PFSK-1 (cell line): ENCODE data around the gene OR13F1. TPM values are rescaled to one million over a fixed set of nuclear protein-coding genes. Genes with fewer than 3 reads are reported as not detected.

Experiments
- FOXP2 ChIP-seq: optimal IDR thresholded peaks from 2 replicates; pipeline ENCODE3; 2011; ENCODE audit warnings: borderline replicate concordance, control low read depth, inconsistent platforms; ENCODE audit not compliant: insufficient read depth; ENCODE audit errors: extremely low read length, extremely low read depth
- POLR2AphosphoS5 ChIP-seq: IDR thresholded peaks from 2 replicates; pipeline ENCODE4 v1.6.1; 2012; ENCODE audit warnings: low read depth, mild to moderate bottlenecking, control low read depth, low read length, moderate library complexity
- SIN3A ChIP-seq: IDR thresholded peaks from 2 replicates; pipeline ENCODE4 v1.6.1; 2012; ENCODE audit warnings: mild to moderate bottlenecking, low read length, moderate library complexity, borderline replicate concordance; ENCODE audit not compliant: insufficient read depth
- TAF1 ChIP-seq: IDR thresholded peaks from 2 replicates; pipeline ENCODE4 v1.6.1; 2012; ENCODE audit warnings: low read length, control low read depth, borderline replicate concordance; ENCODE audit not compliant: insufficient read depth
- polyA plus RNA-seq: library from polyadenylated mRNA; unstranded; fragments of >200 nt; gene quantifications from one replicate; pipeline ENCODE4 v1.2.1, GENCODE V29; 2012; ENCODE audit warnings: low read depth, missing spikeins; ENCODE audit not compliant: insufficient read length
- TF ChIP-seq, protein P1 (sequence below), 2 experiments: IDR thresholded peaks; 2 replicates each; pipeline versions ENCODE4 v1.6.1 to v1.8.0; 2011 to 2012; ENCODE audit warnings: low read depth in 2 of 2, low read length in 2 of 2, control low read depth in 1 of 2, inconsistent platforms in 1 of 2, mild to moderate bottlenecking in 1 of 2, moderate library complexity in 1 of 2; ENCODE audit not compliant: insufficient read depth in 1 of 2

The OR13F1 gene, protein sequence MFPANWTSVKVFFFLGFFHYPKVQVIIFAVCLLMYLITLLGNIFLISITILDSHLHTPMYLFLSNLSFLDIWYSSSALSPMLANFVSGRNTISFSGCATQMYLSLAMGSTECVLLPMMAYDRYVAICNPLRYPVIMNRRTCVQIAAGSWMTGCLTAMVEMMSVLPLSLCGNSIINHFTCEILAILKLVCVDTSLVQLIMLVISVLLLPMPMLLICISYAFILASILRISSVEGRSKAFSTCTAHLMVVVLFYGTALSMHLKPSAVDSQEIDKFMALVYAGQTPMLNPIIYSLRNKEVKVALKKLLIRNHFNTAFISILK
- not detected for polyA plus RNA-seq

DNA sequence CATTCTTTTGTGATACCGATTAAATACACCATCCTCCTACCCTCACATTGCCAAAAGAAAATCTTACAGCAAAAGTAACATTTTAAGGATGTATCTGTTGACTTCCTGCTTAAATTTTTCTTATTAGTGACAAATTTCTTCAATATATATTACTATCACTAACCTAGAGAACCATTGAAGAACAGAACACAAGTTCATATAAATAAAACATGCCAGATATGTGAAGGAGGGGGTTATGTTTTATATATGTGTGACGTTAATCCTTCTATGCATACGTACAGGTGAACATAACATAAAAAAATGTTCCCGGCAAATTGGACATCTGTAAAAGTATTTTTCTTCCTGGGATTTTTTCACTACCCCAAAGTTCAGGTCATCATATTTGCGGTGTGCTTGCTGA lies at the start of gene OR13F1:
Gene OR13F1, plus strand, starts transcription at position 301 of the 400 bp plus-strand sequence. Its CDS starts 0 bp downstream, at position 301.
- TF ChIP-seq, protein P1, sequence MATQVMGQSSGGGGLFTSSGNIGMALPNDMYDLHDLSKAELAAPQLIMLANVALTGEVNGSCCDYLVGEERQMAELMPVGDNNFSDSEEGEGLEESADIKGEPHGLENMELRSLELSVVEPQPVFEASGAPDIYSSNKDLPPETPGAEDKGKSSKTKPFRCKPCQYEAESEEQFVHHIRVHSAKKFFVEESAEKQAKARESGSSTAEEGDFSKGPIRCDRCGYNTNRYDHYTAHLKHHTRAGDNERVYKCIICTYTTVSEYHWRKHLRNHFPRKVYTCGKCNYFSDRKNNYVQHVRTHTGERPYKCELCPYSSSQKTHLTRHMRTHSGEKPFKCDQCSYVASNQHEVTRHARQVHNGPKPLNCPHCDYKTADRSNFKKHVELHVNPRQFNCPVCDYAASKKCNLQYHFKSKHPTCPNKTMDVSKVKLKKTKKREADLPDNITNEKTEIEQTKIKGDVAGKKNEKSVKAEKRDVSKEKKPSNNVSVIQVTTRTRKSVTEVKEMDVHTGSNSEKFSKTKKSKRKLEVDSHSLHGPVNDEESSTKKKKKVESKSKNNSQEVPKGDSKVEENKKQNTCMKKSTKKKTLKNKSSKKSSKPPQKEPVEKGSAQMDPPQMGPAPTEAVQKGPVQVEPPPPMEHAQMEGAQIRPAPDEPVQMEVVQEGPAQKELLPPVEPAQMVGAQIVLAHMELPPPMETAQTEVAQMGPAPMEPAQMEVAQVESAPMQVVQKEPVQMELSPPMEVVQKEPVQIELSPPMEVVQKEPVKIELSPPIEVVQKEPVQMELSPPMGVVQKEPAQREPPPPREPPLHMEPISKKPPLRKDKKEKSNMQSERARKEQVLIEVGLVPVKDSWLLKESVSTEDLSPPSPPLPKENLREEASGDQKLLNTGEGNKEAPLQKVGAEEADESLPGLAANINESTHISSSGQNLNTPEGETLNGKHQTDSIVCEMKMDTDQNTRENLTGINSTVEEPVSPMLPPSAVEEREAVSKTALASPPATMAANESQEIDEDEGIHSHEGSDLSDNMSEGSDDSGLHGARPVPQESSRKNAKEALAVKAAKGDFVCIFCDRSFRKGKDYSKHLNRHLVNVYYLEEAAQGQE (IDR thresholded peaks at IDR 0.05; ENCODE audit: insufficient read depth in 1 of 2, low read depth in 2 of 2, low read length in 2 of 2) = no peak
- TF ChIP-seq SIN3A = no peak
- TF ChIP-seq FOXP2 = no peak
- TF ChIP-seq TAF1 = no peak
- no peak for TF ChIP-seq POLR2AphosphoS5

DNA sequence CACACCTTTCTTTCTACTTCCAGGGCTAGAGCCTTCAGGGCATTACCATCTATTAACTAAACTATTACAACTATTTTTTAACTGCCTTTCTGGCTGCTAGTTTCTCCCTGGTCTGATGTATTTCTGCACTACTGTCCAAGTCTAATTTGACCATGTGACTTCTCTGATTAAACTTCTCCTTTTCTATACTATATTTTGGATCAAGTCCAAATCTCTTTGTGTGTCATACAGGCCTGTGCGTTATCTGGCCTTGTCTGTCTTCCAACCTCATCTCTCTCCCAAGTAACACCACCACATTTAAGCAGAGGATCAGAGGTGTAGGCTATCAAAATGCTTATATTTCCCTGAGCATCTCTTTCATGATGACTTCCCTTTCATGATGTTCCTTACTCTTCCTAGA lies 47.2 kb upstream of the OR13F1 start:
- TF ChIP-seq FOXP2 (no peak), POLR2AphosphoS5 (no peak)
- TF ChIP-seq, protein P1 (IDR thresholded peaks at IDR 0.05; ENCODE audit: insufficient read depth in 1 of 2, low read depth in 2 of 2, low read length in 2 of 2) = no peak

DNA sequence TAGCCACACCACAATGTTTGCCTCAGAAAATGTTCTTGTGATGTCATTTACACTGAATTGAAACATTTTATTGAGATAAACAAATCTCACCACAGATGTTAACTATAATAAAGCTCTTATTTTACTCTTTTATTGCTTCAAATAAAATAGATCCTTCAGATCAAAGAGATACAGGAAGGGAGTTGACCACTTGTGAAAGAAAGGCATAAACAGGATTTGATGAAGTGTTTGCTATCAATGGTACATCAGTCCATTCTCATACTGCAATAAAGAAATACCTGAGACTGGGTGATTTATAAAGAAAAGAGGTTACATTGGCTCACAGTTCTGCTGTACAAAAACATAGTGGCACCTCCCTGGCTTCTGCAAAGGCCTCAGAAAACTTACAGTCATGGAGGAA lies 40.2 kb upstream of the OR13F1 start:
- TF ChIP-seq POLR2AphosphoS5 (no peak), FOXP2 (no peak)

DNA sequence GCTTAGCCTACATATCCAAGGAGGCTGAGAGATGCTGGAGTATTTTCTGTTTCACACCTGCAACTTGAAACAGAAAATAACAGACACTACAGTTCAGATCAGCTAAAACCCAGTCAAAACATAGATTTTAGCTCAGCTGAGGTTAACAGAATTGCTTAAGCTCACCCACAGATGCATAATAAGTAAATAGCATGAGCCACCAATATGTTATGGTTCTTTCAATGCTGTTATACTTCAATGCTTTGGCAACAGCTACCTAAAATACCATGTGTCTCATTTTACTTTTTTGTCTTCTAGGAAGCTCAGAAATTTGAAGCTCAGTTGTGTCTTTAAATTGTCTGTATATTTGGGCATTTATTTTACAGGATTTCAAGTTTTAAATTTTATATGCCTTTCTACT lies 35.8 kb upstream of the OR13F1 start:
- TF ChIP-seq TAF1 (no peak), FOXP2 (no peak), SIN3A (no peak)
- TF ChIP-seq, protein P1 (IDR thresholded peaks at IDR 0.05; ENCODE audit: insufficient read depth in 1 of 2, low read depth in 2 of 2, low read length in 2 of 2) = no peak

DNA sequence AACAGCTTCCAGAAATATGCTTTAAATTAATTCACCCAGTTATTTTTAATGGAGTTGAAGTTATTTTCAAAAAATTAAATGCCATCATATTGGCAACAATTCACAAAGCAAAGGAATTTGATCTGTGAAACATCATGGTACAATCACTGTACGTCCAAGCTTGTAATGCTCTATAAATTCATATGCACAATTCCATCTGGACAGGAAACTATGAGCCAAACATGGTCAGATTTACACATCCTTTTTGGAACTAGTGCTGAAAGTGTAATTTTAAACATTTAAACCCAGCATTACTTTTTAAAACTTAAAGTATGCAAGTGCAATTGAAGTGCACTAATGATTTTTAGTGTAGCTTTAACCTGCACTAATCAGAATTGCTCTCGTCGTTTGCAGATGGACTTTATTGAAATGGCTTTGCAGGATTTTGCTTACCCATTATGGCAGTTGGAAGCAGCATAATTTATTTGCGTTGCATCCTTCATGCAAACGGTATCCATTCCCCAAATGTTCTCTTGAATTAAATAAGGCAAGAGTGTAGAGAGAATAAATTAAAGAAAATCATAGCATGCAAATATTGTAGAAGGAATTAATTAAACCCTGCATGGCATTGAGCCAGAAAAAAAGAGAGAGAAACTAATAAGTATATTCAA lies 21.0 kb upstream of the OR13F1 start:
- TF ChIP-seq, protein P1 (IDR thresholded peaks at IDR 0.05; ENCODE audit: insufficient read depth in 1 of 2, low read depth in 2 of 2, low read length in 2 of 2) = no peak
- TF ChIP-seq SIN3A = no peak
- TF ChIP-seq POLR2AphosphoS5 = no peak
- TF ChIP-seq FOXP2 = no peak
- TF ChIP-seq TAF1 = no peak
